Spleen (tissue), 7 donors: Measurements from ENCODE around the gene ATP23.

Source experiments
- CTCF ChIP-seq, 11 experiments: fragments of 200-600 bp in 7 of 11; fragments of 450-650 bp in 4 of 11; sonication (generic) in 4 of 11; IDR thresholded peaks in 8 of 11; conservative IDR thresholded peaks in 3 of 11; 1 replicate in 7 of 11; 2 replicates in 4 of 11; pipeline versions ENCODE4 v1.4.0 to v1.8.0; 2016 to 2021; ENCODE audit warnings: antibody characterized with exemption in 11 of 11, inconsistent platforms in 4 of 11, mild to moderate bottlenecking in 1 of 11
- POLR2A ChIP-seq, 3 donors: fragments of 450-650 bp; IDR thresholded peaks; one replicate each; pipeline ENCODE4 v1.5.1; 2017; ENCODE audit warnings: antibody characterized with exemption in 3 of 3, mild to moderate bottlenecking in 1 of 3
- POLR2AphosphoS5 ChIP-seq, 3 donors: sonication (generic); formaldehyde crosslinking; IDR thresholded peaks; one replicate each; pipeline ENCODE4 v1.5.1; 2017; ENCODE audit warnings: antibody characterized with exemption in 3 of 3
- donor health status: DM: no; HTN: no; CAD: no; lungs with moderate emphysema.
- donor health status: DM: no; HTN: no; CAD: no.
- donor health status: DM: no; HTN: no; CAD: no.

GRCh38 chr12:57954768-57955167, 13.4 kb downstream of the ATP23 start:
- TF ChIP-seq POLR2A (IDR thresholded peaks at IDR 0.05) (no peak), CTCF (IDR thresholded peaks at IDR 0.05 in 8 of 11, conservative IDR thresholded peaks at IDR 0.05 in 3 of 11) (no peak), POLR2AphosphoS5 (IDR thresholded peaks at IDR 0.05) (no peak)
